Kidney (tissue), 14 donors: Measurements from ENCODE around the gene SMG6. TPM values are rescaled to one million over a fixed set of nuclear protein-coding genes. Genes with fewer than 3 reads are reported as not detected.
A peak's percentile ranks its signal among the peaks of the same experiment; 100 is the strongest.

Experiments used
- DNase-seq, 5 donors: peaks; one replicate each; pipeline ENCODE4 v3.0.0-alpha.2; 2013 to 2020
- FAIRE-seq: peaks from 2 replicates; lab custom pipeline; 2012; peaks lifted over from hg19 to GRCh38; lab: Jason Lieb, UNC
- H3K27ac ChIP-seq, 2 donors: one replicate each; pipeline ENCODE4 v1.7.0; 2013; ENCODE audit warnings: low read depth in 2 of 2, low read length in 2 of 2, inconsistent platforms in 1 of 2
- H3K27me3 ChIP-seq: one replicate; pipeline ENCODE4 v1.7.1; 2013; ENCODE audit warnings: low read length, inconsistent platforms; ENCODE audit not compliant: control insufficient read depth, insufficient read depth
- H3K36me3 ChIP-seq, 3 donors: one replicate each; pipeline versions ENCODE4 v1.7.0 to v1.7.1; 2013; ENCODE audit warnings: low read length in 3 of 3, control low read depth in 1 of 3, inconsistent platforms in 1 of 3; ENCODE audit not compliant: insufficient read depth in 3 of 3, control insufficient read depth in 2 of 3
- H3K4me1 ChIP-seq, 3 donors: one replicate each; pipeline versions ENCODE4 v1.7.0 to v1.7.1; 2013; ENCODE audit warnings: low read length in 3 of 3, inconsistent platforms in 1 of 3, low read depth in 1 of 3; ENCODE audit not compliant: control insufficient read depth in 2 of 3, insufficient read depth in 2 of 3
- H3K4me3 ChIP-seq, 3 donors: one replicate each; pipeline versions ENCODE4 v1.7.0 to v1.8.1; 2013; ENCODE audit warnings: low read length in 3 of 3, control low read depth in 1 of 3, inconsistent platforms in 1 of 3
- H3K9ac ChIP-seq, 3 donors: one replicate each; pipeline versions ENCODE4 v1.7.0 to v1.7.1; 2013; ENCODE audit warnings: low read length in 3 of 3, control low read depth in 1 of 3, inconsistent platforms in 1 of 3
- H3K9me3 ChIP-seq, 3 donors: one replicate each; pipeline versions ENCODE4 v1.7.0 to v1.7.1; 2013; ENCODE audit warnings: low read length in 3 of 3, control low read depth in 1 of 3, inconsistent platforms in 1 of 3; ENCODE audit not compliant: control insufficient read depth in 2 of 3, insufficient read depth in 1 of 3
- CTCF ChIP-seq: IDR thresholded peaks from 3 replicates; pipeline ENCODE4 v1.5.1; 2012; ENCODE audit warnings: mild to moderate bottlenecking, moderate library complexity, borderline replicate concordance; ENCODE audit not compliant: insufficient read depth; ENCODE audit errors: extremely low read depth
- intact Hi-C: fragments of 100-400 bp; cut with DNase I; formaldehyde crosslinking; loops from one replicate; pipeline ENCODE4 v1.11.1; 2022
- polyA plus RNA-seq: library from polyadenylated mRNA; stranded (reverse); fragments of 350-450 nt; fragmentation: Illumina TruSeq; extraction: RNeasy Lipid Tissue Mini Kit (QIAGEN cat#74804); gene quantifications from one replicate; pipeline ENCODE4 v1.2.3, GENCODE V29; 2014; ENCODE audit warnings: low read depth, low replicate concordance; ENCODE audit not compliant: insufficient read depth
- total RNA-seq: library from RNA; stranded (reverse); fragmentation: NEBNext Ultra II Directional; extraction: Animal tissue kit (Norgen Biotek cat#: 25700); gene quantifications from one replicate; pipeline ENCODE4 v1.2.1, GENCODE V29; 2021
- donor health status: control.
- donor health status: control.
- donor health status: control.
- donor health status: control.
- donor health status: control.
- donor health status: DM: yes; HTN: yes; CAD: no.
- donor health status: Normal renal cell carcinoma (clear cell type).

The SMG6 gene
- total and polyA plus RNA-seq, 2 donors from 2014 or later: 20.6 to 37.3 TPM

- Histone ChIP-seq H3K4me1 (peaks cover 0 to 4% (median 0%) of the 10 kb centered on the region in 3 donors), H3K9me3 (no peaks in the 10 kb centered on the region), H3K27ac (no peak overlapping the region), H3K27me3 (no peaks in the 10 kb centered on the region), H3K9ac (no peak overlapping the region), H3K4me3 (no peak overlapping the region), H3K36me3 (peaks cover 0 to 9% (median 3%) of the 10 kb centered on the region in 3 donors)
- intact Hi-C loops: no loop called here
- TF ChIP-seq CTCF: no peak
- no peak for FAIRE-seq
- no peak for DNase-seq
Measured at GRCh38 chr17:2343421-2343820, 39.8 kb upstream of the SMG6 start.

- no peak for FAIRE-seq
- Histone ChIP-seq H3K9me3 (no peaks in the 10 kb centered on the region), H3K27me3 (no peaks in the 10 kb centered on the region), H3K36me3 (peaks cover 13 to 16% (median 15%) of the 10 kb centered on the region in 3 donors), H3K27ac (peak overlapping the region; percentile 42 to 74), H3K4me3 (peak overlapping the region; percentile 45 to 71 (median 59)), H3K9ac (peak overlapping the region in 2 of 3 donors; percentile 55 to 72), H3K4me1 (peaks cover 0 to 9% (median 6%) of the 10 kb centered on the region in 3 donors)
- intact Hi-C loops: no loop called here
- peak in 3 of 5 donors; percentile 13 to 29 (median 16) for DNase-seq
- TF ChIP-seq CTCF: no peak
Measured at GRCh38 chr17:2338315-2338657, 34.7 kb upstream of the SMG6 start.

- FAIRE-seq (no peak), DNase-seq (peak; percentile 65 to 85 (median 82))
- H3K36me3 ChIP-seq: peaks cover 17 to 22% (median 19%) of the 10 kb centered on the region in 3 donors
- no peak for TF ChIP-seq CTCF
- peak overlapping the region; percentile 42 to 74 for H3K27ac ChIP-seq
- peak overlapping the region in 2 of 3 donors; percentile 55 to 72 for H3K9ac ChIP-seq
- H3K9me3 ChIP-seq: no peaks in the 10 kb centered on the region
- peak overlapping the region; percentile 45 to 71 (median 59) for H3K4me3 ChIP-seq
- intact Hi-C loops: no loop called here
- H3K27me3 ChIP-seq: no peaks in the 10 kb centered on the region
- peaks cover 0 to 9% (median 6%) of the 10 kb centered on the region in 3 donors for H3K4me1 ChIP-seq
Measured at GRCh38 chr17:2337544-2338314, 34.1 kb upstream of the SMG6 start.
